Parathyroid adenoma (tissue), 2 donors: ENCODE data around the gene LMX1A.

Source experiments
- H2AFZ ChIP-seq: fragments of 300-600 bp; sonication (generic); one replicate; pipeline ENCODE4 v1.7.0; 2017; ENCODE audit warnings: antibody characterized with exemption, mild to moderate bottlenecking
- H3K27ac ChIP-seq: fragments of 300-600 bp; sonication (generic); one replicate; pipeline ENCODE4 v1.7.0; 2017
- H3K27me3 ChIP-seq: fragments of 300-600 bp; sonication (generic); one replicate; pipeline ENCODE4 v1.7.0; 2017; ENCODE audit warnings: low read length; ENCODE audit not compliant: control insufficient read depth, insufficient read depth
- H3K36me3 ChIP-seq: fragments of 300-600 bp; sonication (generic); one replicate; pipeline ENCODE4 v1.7.0; 2017; ENCODE audit warnings: low read length; ENCODE audit not compliant: control insufficient read depth, insufficient read depth
- H3K4me1 ChIP-seq: fragments of 300-600 bp; sonication (generic); one replicate; pipeline ENCODE4 v1.7.0; 2017; ENCODE audit warnings: control low read depth
- H3K4me2 ChIP-seq: fragments of 300-600 bp; sonication (generic); one replicate; pipeline ENCODE4 v1.7.0; 2017; ENCODE audit warnings: low read length
- H3K4me3 ChIP-seq: fragments of 300-600 bp; sonication (generic); one replicate; pipeline ENCODE4 v1.7.0; 2017; ENCODE audit warnings: low read depth, low read length
- H3K79me2 ChIP-seq: fragments of 300-600 bp; sonication (generic); one replicate; pipeline ENCODE4 v1.7.0; 2017; ENCODE audit warnings: control low read depth
- H3K9ac ChIP-seq: fragments of 300-600 bp; sonication (generic); one replicate; pipeline ENCODE4 v1.7.0; 2017; ENCODE audit warnings: mild to moderate bottlenecking
- H3K9me3 ChIP-seq: fragments of 300-600 bp; sonication (generic); one replicate; pipeline ENCODE4 v1.7.0; 2017; ENCODE audit warnings: low read length; ENCODE audit not compliant: control insufficient read depth
- TF ChIP-seq, protein P1 (sequence below): fragments of 300-600 bp; sonication (generic); IDR thresholded peaks from one replicate; pipeline ENCODE4 v1.7.0; 2017; ENCODE audit warnings: antibody characterized with exemption, mild to moderate bottlenecking
- donor health status: primary hyperparathyroidism.

LMX1A gene

DNA sequence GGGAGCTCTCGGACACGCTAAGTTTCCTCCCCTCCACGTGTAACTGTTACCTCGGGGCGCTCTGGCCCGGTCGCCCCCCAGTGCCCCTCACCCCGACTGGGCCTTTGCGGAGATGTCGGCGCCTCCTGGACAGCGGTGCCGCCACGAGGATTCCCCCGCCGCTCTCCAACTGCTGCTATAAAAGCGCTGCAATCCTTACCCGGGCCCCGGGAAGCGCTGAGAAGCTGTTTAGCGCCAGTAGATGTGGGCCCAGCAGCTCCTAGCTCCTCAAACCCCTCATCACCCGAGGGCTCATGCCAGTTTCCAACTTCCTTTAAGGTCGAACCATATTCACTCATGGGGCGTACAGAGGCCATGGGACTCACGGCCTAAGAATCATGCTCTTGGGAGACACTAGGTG lies 361 bp upstream of the LMX1A start:
- no peak overlapping the region for H3K4me3 ChIP-seq

DNA sequence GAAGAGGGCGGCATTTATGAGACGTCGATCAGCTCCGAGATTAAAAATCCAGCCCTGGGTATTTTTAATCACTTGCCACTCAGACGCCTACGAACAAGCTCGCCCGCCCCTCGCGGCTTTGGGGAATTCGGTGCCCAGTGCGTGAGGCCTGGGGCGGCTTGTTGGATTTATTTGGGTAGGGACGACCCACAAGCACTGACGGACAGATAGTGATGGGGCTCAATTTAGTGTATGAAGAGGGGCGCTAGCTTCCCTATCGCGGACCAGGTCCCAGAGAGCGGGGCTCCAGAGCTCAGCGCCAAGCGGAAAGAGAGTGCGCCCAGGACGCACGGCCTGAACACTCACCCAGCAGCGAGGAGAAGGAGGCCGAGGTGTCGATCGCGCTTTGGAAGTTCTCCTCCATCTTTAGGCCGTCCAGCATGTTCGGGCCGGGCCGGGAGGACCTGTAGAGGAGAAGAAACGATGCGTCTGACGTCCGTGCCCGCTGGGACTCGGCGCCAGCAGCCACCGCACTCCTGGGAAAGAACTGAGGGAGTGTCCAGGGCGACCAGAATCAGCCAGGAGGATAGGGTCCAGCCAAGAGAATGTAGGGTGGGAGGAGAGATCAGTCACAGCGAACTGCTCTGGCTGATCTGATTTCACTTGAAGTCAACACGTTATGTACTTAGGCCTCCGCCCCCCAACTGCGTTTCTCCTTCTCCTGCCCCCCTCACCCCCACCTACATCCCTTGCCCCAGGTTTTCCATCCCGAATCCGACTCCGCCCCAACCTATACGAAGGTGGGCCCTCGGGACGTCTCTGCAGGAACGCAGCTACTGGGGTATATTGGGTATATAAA lies 1.2 kb downstream of the LMX1A start:
- H3K27me3 ChIP-seq = peaks cover 25% of the 10 kb centered on the region
- TF ChIP-seq, protein P1, sequence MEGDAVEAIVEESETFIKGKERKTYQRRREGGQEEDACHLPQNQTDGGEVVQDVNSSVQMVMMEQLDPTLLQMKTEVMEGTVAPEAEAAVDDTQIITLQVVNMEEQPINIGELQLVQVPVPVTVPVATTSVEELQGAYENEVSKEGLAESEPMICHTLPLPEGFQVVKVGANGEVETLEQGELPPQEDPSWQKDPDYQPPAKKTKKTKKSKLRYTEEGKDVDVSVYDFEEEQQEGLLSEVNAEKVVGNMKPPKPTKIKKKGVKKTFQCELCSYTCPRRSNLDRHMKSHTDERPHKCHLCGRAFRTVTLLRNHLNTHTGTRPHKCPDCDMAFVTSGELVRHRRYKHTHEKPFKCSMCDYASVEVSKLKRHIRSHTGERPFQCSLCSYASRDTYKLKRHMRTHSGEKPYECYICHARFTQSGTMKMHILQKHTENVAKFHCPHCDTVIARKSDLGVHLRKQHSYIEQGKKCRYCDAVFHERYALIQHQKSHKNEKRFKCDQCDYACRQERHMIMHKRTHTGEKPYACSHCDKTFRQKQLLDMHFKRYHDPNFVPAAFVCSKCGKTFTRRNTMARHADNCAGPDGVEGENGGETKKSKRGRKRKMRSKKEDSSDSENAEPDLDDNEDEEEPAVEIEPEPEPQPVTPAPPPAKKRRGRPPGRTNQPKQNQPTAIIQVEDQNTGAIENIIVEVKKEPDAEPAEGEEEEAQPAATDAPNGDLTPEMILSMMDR = no peak
- peak overlapping the region; percentile 12 for H3K4me3 ChIP-seq
- H3K36me3 ChIP-seq = no peaks in the 10 kb centered on the region
- H2AFZ ChIP-seq = peak overlapping the region; percentile 69
- no peak overlapping the region for H3K9ac ChIP-seq
- H3K4me2 ChIP-seq = peak overlapping the region; percentile 60
- H3K27ac ChIP-seq = no peak overlapping the region
- no peaks in the 10 kb centered on the region for H3K79me2 ChIP-seq
- H3K4me1 ChIP-seq = no peaks in the 10 kb centered on the region
- no peaks in the 10 kb centered on the region for H3K9me3 ChIP-seq

More for the DNA sequence above, 361 bp upstream of the LMX1A start:
- H3K27ac ChIP-seq = no peak overlapping the region
- H3K4me2 ChIP-seq = no peak overlapping the region
- no peaks in the 10 kb centered on the region for H3K4me1 ChIP-seq
- no peak overlapping the region for H3K9ac ChIP-seq
- H3K36me3 ChIP-seq = no peaks in the 10 kb centered on the region
- no peaks in the 10 kb centered on the region for H3K79me2 ChIP-seq
- peaks cover 18% of the 10 kb centered on the region for H3K27me3 ChIP-seq
- TF ChIP-seq, protein P1 = no peak
- no peaks in the 10 kb centered on the region for H3K9me3 ChIP-seq
- no peak overlapping the region for H2AFZ ChIP-seq

DNA sequence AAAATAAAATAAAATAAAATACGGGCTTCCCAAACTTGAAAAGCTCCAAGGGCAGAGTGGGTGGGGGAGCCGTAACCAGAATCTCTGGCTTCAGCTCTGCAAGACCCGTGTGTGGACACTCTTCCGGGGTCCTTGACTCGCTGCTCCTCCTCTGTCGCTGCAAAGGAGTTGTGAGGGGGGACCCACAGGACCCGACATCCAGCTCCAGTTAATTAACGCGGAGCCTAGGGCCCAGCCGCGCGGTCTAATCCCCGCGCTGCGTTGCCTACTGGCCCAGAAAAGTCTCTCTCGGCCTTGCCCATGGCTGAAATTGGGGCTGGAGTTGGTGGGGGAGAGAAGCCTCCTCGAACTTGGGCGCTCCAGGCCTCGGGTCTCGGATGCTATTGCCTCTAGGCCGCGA lies 1.8 kb downstream of the LMX1A start:
- H2AFZ ChIP-seq = no peak overlapping the region
- no peaks in the 10 kb centered on the region for H3K36me3 ChIP-seq
- no peaks in the 10 kb centered on the region for H3K4me1 ChIP-seq
- TF ChIP-seq, protein P1 = no peak
- peaks cover 25% of the 10 kb centered on the region for H3K27me3 ChIP-seq
- no peak overlapping the region for H3K27ac ChIP-seq
- H3K4me3 ChIP-seq = no peak overlapping the region
- H3K9ac ChIP-seq = no peak overlapping the region
- no peaks in the 10 kb centered on the region for H3K79me2 ChIP-seq
- no peaks in the 10 kb centered on the region for H3K9me3 ChIP-seq
- no peak overlapping the region for H3K4me2 ChIP-seq

DNA sequence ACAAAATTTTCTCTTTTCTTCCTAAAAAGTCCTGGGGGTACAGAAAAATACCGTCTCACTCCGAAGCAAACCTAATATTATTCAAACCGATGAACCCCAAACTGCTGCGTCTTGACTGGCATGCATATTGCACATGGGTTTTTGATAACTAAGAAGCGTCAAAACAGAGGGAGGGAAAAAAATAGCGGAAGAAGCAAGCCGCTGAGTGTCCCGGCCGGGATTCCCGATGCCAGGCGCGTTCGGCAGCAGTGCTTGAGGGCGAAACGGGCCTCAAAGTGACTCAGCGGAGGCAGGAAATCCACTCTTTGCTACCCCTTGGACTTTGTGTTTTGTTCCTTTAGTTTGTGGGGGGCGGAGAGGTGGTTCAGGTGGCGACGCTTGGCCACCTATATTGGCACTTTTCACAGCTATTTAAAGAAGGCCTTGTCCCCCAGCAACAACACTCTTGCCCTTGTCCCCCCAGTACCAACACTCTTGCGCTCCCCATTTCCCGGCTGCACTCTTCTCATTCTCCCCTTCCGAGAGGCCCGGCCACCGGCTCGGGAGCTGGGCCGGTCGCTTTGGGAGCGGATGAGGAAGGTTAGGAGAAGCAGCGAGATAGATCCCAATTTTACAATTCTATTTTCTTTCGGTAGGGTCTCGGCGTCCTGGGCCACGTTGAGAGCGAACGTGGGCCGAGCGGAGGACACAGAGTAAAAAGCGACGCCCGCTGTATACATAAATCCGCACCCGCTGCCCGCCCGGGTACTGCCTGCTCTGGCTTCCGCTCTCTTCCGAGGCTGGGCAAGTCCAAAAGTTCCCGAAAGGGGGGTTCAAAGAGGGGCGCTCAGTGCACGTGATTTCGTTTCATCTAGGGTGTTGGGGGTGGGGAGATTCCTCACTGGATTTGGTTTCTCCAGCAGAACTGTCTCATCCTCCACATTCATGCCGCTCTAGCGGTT lies 2.5 kb downstream of the LMX1A start:
- no peak overlapping the region for H3K4me2 ChIP-seq
- no peak overlapping the region for H3K4me3 ChIP-seq
- peaks cover 25% of the 10 kb centered on the region for H3K27me3 ChIP-seq
- H3K79me2 ChIP-seq = no peaks in the 10 kb centered on the region
- no peaks in the 10 kb centered on the region for H3K9me3 ChIP-seq
- H3K4me1 ChIP-seq = no peaks in the 10 kb centered on the region
- TF ChIP-seq, protein P1 = no peak
- H3K36me3 ChIP-seq = no peaks in the 10 kb centered on the region
- H3K9ac ChIP-seq = no peak overlapping the region
- H2AFZ ChIP-seq = no peak overlapping the region
- no peak overlapping the region for H3K27ac ChIP-seq
